WERI-Rb-1 (cell line): ENCODE results near the gene RNF17.

Experiments used
- DNase-seq: peaks from one replicate; pipeline ENCODE4 v3.0.0-alpha.2; 2020
- H3K27ac ChIP-seq: fragments of 250-450 bp; sonication (Bioruptor Pico); 2 replicates; pipeline ENCODE4 v1.5.1; 2020; ENCODE audit warnings: mild to moderate bottlenecking, moderate library complexity
- H3K27me3 ChIP-seq: fragments of 250-450 bp; sonication (Bioruptor Pico); 2 replicates; pipeline ENCODE4 v1.5.1; 2021; ENCODE audit warnings: mild to moderate bottlenecking, low read depth, moderate library complexity; ENCODE audit not compliant: insufficient read depth, severe bottlenecking
- H3K36me3 ChIP-seq: fragments of 250-450 bp; sonication (Bioruptor Pico); 2 replicates; pipeline ENCODE4 v1.5.1; 2020; ENCODE audit warnings: mild to moderate bottlenecking, moderate library complexity
- H3K4me3 ChIP-seq: 2 replicates; pipeline ENCODE4 v1.5.1; 2011; ENCODE audit warnings: low read depth, mild to moderate bottlenecking, control low read depth, low read length
- H3K9me3 ChIP-seq: fragments of 250-450 bp; sonication (Bioruptor Pico); 2 replicates; pipeline ENCODE4 v1.5.1; 2021; ENCODE audit warnings: mild to moderate bottlenecking, moderate library complexity; ENCODE audit not compliant: severe bottlenecking
- CTCF ChIP-seq: IDR thresholded peaks from 2 replicates; pipeline ENCODE4 v1.5.1; 2011; ENCODE audit warnings: low read depth, mild to moderate bottlenecking, control low read depth, inconsistent platforms, low read length

Gene RNF17

GRCh38 chr13:24896061-24896460 lies 132.1 kb downstream of the RNF17 start:
- no peaks in the 10 kb centered on the region for H3K27me3 ChIP-seq
- DNase-seq, result no peak
- no peak overlapping the region for H3K27ac ChIP-seq
- no peak overlapping the region for H3K4me3 ChIP-seq
- TF ChIP-seq CTCF, result no peak
- H3K36me3 ChIP-seq, result peaks cover 82% of the 10 kb centered on the region
- no peaks in the 10 kb centered on the region for H3K9me3 ChIP-seq

DNA sequence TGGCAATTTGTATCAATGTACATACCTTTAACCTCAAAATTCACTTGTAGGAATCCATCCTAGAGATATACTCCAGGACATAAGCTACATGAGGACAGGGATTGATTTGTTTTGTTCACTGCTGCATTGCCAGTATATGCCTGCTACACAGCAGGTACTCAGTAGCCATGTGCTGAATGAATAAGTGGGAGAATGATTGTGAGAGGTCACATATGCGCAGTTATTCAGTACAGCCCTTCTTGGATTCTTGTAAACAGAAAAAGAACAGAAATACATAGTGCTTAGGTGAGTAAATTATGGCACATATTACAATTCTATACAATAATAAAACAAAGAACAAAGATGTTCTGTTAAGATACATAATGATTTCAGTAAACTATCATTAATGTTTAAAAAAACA lies 133.3 kb downstream of the RNF17 start:
- no peaks in the 10 kb centered on the region for H3K27me3 ChIP-seq
- TF ChIP-seq CTCF, result no peak
- H3K27ac ChIP-seq, result no peak overlapping the region
- H3K9me3 ChIP-seq, result no peaks in the 10 kb centered on the region
- no peak overlapping the region for H3K4me3 ChIP-seq
- H3K36me3 ChIP-seq, result peaks cover 75% of the 10 kb centered on the region
- DNase-seq, result no peak

GRCh38 chr13:24899601-24900000 lies 135.6 kb downstream of the RNF17 start:
- no peak overlapping the region for H3K27ac ChIP-seq
- no peak for TF ChIP-seq CTCF
- no peaks in the 10 kb centered on the region for H3K27me3 ChIP-seq
- DNase-seq, result no peak
- no peaks in the 10 kb centered on the region for H3K9me3 ChIP-seq
- no peak overlapping the region for H3K4me3 ChIP-seq
- peaks cover 73% of the 10 kb centered on the region for H3K36me3 ChIP-seq

DNA sequence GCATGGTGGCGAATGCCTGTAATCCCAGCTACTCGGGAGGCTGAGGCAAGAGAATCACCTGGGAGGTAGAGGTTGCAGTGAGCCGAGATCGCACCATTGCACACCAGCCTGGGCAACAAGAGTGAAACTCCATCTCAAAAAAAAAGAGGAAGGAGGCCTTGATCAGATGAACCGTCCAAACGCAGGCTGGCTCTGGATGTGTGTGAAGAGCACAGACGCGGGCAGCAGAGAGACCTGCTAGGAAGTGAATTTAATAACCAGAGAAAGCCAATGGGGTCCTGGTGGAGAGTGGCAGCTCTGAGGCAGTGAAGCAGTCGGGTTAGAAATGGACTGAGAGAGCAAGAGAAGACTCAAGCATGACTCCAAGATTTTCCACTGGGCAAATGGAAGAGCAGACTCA lies 136.5 kb downstream of the RNF17 start:
- no peak overlapping the region for H3K4me3 ChIP-seq
- H3K27me3 ChIP-seq, result no peaks in the 10 kb centered on the region
- no peak overlapping the region for H3K27ac ChIP-seq
- H3K36me3 ChIP-seq, result peaks cover 79% of the 10 kb centered on the region
- no peak for DNase-seq
- TF ChIP-seq CTCF, result no peak
- H3K9me3 ChIP-seq, result no peaks in the 10 kb centered on the region

DNA sequence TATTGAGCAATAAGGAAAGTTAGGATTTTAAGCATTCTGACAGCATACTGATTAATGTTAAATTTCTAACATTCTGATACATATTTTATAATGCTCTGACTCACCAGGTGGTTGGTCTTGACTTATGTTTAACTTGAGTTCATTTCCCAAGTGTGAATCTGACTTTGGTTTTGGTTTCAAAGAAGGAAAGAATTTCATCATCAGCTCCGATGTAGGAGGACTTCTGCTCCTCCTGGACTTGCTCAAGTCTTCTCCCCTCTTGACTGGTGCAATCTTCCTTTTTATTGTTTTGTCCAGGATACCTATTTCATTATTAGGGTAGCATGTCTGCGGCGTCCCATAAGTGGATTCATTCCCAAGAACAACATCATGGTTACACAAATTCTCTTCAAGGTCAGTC lies 141.3 kb downstream of the RNF17 start:
- peaks cover 77% of the 10 kb centered on the region for H3K36me3 ChIP-seq
- no peak for DNase-seq
- no peak for TF ChIP-seq CTCF
- no peak overlapping the region for H3K27ac ChIP-seq
- no peaks in the 10 kb centered on the region for H3K27me3 ChIP-seq
- no peaks in the 10 kb centered on the region for H3K9me3 ChIP-seq
- no peak overlapping the region for H3K4me3 ChIP-seq

DNA sequence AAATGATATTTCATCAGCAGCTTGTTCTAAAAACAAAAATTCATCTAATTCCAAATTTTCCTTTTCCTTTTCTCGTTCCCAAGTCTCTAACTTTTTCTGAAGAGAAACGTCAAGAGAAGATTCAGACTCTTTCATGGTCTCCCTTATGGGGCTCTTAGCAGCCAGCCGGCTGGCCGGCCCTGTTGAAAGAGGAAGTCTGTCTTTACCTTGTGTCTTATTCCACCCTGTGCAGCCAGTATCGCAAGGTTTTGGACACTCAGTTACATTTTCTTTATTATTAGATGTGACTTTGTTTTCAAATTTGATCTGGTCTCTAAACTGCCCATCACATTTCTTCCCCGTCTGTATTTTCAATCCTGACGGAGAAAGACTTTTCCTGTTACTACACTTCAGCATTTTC lies 142.3 kb downstream of the RNF17 start:
- TF ChIP-seq CTCF, result no peak
- H3K36me3 ChIP-seq, result peaks cover 86% of the 10 kb centered on the region
- H3K9me3 ChIP-seq, result no peaks in the 10 kb centered on the region
- H3K27me3 ChIP-seq, result no peaks in the 10 kb centered on the region
- no peak overlapping the region for H3K4me3 ChIP-seq
- no peak for DNase-seq
- no peak overlapping the region for H3K27ac ChIP-seq
